GM21360 (cell line): Measurements from ENCODE around the gene ANKFN1.
"Not testable (repeated sequence)": the region's sequence is repeated elsewhere in the genome, so short reads cannot be mapped to it uniquely, and the experiment has no call there.

Experiments used
- ATAC-seq: cut with Tn5 transposase; IDR thresholded peaks from one replicate; pipeline ENCODE4 v1.9.1; 2021; ENCODE audit warnings: mild to moderate bottlenecking, moderate library complexity; ENCODE audit not compliant: unreplicated experiment

ANKFN1 gene

DNA sequence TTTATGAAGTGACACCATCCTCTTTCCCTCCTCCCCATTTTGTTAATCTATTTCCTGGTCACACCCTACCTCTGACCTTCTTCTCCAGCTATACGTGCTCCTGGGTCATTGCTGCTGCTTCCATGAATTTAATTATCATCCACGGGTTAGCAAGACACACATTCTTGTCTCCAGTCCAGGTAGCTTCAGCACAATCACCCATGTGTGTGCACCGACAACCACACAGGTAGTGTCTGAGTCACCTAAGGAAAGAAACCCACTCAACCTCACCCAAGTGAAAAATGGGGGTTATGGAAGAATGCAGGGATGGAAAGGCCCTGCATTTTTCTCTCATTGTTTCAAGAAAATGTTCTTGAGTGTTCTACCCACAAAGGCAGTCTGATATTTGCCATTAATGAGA, 135.5 kb downstream of the ANKFN1 start:
- ATAC-seq, result not testable (repeated sequence)

GRCh38 chr17:56289321-56289720, 136.0 kb downstream of the ANKFN1 start:
- no peak for ATAC-seq

DNA sequence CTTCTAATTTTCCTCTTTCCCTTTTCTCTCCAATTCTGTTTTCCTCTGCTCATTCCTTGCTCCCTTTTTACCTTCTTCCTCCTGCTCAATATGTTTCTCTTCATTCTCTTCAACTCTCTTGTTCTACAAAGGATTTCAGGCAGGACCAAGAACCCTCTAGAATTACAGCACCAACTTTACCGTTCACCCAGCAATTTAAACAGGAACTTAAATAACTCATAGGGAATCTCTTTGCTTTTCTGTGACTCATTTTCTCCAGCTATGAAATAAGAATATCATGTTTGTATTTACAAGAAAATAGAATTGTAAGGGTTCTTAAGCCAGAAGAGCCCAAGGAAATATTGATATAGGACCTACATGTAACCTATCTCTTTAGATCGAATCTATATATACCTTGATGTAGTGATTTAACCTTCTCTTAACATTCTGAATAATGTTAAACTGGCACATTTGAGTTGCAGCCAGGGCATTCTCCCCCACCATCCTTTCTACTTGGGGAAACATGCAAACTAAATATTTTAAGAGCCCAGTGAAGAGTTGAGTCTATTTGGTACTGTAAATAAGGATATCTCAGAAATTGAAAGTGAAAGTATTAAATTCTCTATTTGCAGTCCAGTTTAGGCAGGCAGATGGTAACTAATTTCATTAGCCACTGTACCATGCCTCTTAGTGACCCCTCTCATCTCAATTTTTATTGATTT, 137.0 kb downstream of the ANKFN1 start:
- ATAC-seq, result no peak

DNA sequence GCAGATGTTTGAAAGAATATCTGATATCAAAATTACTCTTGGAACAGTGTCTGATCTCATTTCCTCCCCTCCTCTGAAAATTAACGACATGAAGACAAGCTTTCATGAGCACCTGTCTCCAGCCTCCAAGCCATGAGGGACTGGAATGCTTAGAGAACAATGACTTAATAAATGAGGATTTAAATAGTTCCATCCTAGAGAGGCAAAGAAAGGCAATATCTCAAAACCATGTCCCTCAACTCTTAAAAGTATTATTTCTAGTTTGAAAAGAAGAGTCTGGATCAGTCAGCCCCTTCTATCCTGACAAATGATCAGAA, 137.5 kb downstream of the ANKFN1 start:
- ATAC-seq, result no peak

- ATAC-seq, result no peak
Observed at GRCh38 chr17:56291226-56291805, 138.0 kb downstream of the ANKFN1 start.

GRCh38 chr17:56292010-56292409, 138.7 kb downstream of the ANKFN1 start:
- ATAC-seq, result no peak

GRCh38 chr17:56292578-56292977, 139.3 kb downstream of the ANKFN1 start:
- no peak for ATAC-seq

DNA sequence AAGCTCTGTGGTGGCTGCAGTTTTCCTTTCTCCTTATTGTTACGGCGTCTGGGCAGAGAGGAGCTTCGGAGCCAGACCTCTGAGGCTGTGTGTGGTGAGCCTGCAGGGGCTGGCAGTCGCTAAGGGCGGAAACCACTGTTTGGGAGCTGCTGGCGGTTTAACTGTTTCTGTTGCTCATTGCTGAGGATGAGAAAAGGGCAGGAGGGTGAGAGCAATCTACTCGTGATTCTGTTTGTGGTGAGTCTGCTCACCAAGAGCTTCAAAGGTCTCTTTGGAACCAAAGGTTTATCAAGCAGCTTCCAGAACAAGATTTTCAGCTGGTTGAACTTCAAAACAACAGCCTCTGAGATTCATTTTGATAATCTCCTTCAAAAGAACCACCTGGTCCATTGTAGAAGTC, 143.9 kb downstream of the ANKFN1 start:
- no peak for ATAC-seq

- no peak for ATAC-seq
Observed at GRCh38 chr17:56298846-56299245, 145.6 kb downstream of the ANKFN1 start.

DNA sequence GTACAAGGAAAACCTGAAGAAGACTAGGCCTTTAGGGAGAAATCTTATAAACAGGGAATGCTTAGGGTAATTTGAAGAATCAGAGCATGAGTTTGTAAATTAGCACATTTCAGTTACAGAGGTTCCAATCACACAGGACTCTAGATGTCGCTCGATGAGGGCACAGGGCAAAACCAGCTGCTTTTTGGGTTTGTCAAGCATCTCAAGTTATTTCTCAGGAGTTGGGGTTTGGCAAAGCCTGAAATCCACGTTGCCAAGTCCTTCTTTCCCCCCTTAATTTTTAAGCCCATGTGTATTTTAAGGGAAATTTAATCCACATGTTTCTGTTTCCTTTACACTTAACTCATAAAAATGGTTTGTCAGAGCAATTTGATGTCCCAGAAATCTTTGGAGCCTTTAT, 146.9 kb downstream of the ANKFN1 start:
- no peak for ATAC-seq

DNA sequence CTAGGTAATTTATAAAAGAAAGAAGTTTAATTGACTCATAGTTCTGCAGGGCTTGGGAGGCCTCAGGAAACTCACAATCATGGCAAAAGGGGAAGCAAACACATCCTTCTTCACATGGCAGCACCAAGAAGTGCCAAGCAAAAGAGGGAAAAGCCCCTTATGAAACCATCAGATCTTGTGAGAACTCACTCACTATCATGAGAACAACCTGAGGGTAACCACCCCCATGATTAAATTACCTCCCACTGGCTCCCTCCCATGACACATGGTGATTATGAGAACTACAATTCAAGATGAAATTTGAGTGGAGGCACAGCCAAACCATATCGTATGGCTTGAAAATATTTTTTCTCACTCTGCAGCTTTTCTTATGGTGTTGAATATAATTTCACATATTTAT, 151.7 kb downstream of the ANKFN1 start:
- no peak for ATAC-seq

GRCh38 chr17:56309897-56310296, 156.6 kb downstream of the ANKFN1 start:
- ATAC-seq, result no peak

- ATAC-seq, result no peak
Observed at GRCh38 chr17:56310782-56311181, 157.5 kb downstream of the ANKFN1 start.

DNA sequence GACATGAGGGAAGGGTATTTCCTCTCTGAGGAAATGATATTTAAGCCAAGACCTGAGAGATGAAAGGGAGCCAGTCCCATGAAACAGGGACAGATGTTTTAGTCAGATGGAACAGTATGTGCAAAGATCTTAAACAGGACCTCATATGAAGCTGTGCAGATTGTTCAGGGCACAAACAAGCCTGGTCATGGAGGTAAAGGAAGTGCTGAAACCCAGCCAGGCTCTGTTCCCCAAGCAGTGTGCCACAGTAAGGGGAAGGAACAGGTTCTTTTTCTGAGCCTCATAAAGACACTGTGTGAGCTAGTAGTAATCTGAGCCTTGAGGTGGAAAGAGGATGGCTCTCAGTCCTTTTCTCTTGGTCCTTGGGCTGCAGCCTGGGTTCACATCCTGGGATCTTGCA, 159.9 kb downstream of the ANKFN1 start:
- no peak for ATAC-seq

- ATAC-seq, result no peak
Observed at GRCh38 chr17:56314026-56314425, 160.8 kb downstream of the ANKFN1 start.

DNA sequence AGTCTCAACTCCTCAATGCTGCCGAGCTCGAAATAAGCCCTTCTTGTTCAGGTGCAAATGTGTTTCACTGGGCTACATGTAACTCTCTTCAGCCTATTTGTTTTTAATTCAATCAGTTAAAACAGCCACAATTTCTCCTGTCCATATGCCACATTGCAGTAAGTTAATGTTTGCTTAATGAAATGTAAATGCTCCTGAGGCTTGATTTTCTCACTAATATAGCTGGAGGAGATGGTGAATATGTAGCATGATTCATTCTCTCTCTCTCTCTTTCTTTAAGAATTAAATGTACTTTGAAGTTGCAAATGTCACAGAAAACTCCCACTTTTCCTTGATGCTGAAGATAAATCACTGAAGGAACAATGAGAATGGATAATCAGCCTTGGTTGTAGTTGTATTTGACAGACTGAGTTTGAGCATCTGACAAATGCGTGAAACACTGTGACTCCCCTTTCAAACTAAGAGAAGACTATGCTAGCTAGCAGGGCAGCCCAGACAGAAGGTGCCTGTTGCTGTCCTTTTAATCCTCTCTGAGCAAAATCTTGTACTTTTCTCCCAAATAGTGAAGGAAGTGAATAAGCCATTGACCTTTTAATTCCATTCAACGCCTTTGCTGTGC, 161.8 kb downstream of the ANKFN1 start:
- no peak for ATAC-seq

GRCh38 chr17:56316604-56317003, 163.3 kb downstream of the ANKFN1 start:
- ATAC-seq, result no peak

GRCh38 chr17:56317351-56318208, 164.3 kb downstream of the ANKFN1 start:
- no peak for ATAC-seq

DNA sequence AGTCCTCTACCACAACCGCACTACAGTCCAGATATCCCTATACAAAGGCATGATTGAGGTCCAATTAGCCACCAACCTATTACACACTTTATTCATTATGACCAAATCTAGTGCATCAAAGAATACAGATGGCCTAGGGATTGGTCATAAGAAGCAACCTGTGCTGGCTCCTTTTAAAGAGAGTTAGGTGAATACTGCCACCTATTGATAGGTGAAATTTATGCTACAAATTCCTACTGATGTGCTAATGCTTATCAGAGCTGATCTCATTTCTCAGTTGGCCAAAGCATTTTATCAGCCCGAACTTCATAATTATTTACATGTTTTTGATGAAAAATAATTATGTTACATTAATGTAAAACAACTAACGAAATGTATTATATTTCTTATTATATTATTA, 166.3 kb downstream of the ANKFN1 start:
- peak; percentile 67 for ATAC-seq

DNA sequence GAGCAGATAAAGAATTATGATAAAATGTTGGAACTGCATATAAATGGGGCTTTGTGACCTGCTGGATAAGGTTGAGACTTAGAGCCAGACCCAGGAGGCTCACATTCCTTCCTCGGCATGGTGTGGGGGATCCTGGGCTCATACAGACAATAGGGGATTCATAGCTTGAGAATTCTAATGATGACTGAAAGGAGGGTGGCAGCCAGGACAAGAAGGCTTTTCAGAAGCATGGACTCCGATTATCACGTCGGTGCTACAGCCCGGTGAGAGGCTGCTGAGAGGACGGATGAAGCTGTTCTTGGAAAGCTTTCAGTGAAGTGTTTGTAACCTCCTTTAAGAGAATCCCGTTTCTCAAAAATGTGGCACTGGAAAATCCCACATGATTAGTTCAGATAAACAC, 167.2 kb downstream of the ANKFN1 start:
- no peak for ATAC-seq

DNA sequence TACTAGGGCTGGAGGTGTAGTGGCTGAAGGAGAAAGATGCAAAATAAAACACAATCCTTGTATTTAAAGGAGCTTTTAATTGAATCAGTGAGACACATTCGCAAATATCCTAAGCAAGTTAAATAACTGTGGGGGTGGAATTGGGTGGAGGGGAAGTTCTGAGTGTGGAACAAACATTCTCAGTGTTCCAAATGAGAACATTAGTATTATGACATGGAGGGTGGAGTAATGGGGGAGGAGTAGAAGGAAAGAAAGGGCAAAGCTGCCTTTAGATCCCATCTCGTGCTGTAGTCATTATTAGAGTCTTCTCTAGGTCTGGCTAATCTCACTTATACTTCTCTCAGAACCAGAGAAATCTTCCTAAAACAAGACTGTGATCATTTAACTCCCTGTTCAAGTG, 169.7 kb downstream of the ANKFN1 start:
- ATAC-seq, result no peak

DNA sequence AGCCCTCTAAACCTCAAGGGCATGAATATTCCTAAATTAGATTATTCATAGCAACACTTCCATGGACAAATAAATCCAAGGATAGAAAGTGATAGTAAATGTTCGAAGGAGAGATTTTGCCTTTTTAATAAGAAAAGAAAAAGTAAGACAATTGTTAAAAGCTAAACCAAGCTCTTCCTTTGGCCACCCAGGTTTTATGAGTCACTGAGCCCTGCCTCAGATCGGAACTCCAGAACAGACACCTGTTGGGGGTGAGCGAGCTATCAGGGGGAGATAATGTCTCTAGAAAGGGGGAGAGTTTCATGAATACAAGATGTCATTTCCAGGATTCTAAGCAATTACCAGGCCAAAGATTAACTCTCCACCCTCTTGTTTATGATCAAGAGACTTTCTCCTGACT, 171.4 kb downstream of the ANKFN1 start:
- ATAC-seq, result no peak
